ENCODE data around the gene AMPD3.

AMPD3 gene

DNA sequence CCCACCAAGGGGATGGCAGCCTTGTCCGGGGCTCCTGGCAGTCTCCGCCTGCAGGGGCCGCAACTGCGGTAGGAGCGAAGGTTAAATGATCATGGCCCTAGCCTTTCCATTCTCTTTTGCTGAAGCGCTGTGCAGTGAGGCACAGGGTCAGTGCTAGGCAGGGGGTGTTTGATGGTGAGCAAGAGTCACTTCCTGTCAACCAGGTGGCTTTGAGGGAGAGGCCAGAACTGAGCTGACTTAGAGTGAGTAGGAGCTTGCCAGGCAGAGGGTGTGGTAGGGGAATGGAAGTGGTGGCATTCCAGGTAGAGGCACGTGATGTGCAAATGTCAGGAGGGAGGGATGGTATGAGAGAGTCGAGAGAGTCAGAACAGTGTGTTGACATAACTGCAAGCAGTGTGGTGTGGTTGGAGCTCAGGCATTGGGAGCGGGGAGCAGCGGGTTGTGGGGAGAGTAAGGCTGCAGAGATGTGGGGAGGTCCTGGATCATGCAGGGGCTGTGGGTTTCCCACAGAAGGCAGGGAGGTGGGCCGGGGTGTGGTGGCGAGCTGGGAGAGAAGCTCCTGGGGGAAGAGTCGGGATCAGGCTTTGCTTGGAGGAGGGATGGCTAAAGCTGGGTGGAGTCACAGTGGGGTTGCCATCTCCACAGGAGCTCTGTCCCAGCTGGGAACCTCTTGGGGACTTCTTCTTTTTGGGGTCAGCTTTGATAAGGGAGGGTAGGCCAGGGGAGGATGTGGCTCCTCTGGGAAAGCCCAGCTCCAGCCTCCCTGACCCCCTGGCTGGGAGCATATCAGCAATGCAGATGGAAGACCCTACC lies 33.3 kb downstream of the AMPD3 start:
- no peak for DNase-seq (ENCODE audit: low spot score)

DNA sequence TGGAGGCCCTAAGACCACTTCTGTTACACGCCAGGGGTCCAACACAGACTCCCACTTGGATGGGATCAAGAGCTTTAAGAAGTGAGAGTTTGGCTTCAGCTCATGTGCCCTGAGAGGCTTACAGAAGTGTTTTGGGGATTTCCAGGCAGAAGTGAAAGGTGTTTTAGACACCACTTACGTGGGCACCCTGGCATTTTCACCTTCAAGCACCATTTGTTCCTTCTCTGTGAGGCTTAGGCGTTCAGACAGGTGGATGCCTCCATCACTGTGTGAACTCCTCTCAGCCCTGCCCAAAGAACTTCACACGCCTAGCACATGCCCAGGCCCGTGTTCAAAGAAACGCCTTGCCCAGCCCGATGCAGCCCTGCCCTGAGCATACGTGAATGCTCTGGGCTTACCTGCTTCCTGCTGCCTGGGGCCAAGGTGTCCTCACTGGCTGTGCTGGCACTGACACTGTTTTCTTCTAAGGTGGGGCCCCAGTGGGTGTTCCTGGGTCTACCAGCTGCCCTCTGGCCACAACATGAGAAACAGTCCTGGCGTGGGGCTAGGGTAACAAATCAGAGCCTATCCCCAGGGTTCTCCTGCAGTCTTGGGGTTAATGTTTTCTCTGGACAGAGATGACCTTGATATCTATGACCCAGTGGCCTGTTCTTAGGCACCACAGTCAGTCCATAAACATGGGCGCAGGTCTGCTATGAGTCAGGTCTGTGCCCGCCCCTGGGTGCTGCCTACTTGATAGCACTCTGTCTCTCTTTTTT lies 34.0 kb downstream of the AMPD3 start:
- DNase-seq (ENCODE audit: low spot score), result no peak

DNA sequence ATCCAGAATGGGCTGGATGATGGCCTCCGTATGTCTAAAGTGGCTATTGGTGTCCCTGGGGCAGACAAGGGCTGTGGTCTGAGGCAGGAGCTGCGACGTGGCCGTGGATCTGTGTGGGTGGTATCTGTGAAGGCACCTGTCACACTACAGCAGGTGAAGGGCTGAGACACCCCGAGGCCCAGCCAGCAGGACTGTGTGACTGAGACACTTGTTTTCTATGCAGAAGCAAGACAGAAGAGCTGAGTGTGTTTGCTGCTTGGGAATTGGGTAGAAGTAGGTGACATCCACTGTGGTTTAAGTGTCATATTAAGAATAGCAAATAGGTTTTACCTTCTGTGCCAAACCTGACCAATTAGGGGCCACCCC lies 35.0 kb downstream of the AMPD3 start:
- DNase-seq (ENCODE audit: low spot score), result no peak

DNA sequence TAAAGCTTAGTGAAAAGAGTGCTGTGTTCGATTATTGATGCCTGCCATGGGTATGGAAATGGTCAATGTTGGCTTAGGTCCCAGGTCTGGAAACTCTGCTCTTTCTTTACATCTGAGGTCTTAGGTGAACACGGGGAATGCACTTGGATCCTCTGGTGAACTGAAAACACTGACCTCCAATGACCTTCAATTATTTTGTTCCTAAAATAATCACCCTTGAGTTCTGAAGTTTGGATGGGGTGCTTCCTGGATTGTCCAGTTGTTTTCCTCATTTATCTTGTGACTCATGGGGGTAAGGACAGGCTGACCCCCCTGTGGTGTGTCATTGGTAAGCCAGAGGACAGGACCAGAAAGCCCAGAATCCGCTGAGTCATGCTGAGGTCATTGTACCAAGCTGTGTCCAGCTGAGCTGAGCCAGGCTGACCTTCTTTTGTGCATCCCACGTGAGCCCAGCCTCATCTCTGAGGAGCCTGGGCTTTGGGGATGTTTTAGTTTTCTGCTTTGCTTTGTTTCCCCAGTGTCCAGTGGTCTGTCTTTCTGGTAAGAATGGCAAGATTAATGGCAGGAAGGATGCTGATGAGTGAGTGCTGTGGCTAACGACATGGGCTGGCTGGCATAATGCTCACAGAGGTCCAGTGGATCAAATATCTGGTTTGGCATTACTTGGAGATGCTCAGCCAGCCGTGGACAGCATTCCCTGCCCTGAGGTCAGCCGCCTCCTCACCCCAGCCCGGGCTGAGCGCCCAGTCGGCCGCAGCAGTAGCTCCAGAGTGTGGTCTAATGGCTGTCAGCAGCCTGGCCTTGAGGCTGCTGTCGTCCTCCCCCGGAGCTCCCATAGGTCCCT lies 35.6 kb downstream of the AMPD3 start:
- no peak for DNase-seq (ENCODE audit: low spot score)

DNA sequence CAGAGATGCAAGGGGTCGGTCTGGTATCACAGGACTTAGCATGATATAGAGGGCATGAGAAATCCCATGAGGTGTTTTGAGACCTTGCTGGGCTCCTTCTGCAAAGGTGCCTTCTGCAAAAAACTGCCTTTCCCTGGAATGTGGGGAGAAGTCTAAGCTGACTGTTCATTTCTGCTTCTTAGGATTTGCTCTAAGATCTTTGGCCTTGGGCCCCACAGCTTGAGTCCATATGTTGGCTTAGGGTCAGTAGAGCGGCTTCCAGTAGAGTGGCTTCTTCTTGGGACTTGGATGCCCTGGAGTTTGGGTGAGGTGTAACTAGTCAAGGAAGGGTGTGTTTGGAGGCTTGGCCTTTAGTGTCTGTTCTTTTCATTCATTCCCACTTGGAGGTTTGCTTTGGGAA lies 37.0 kb downstream of the AMPD3 start:
- DNase-seq (ENCODE audit: low spot score), result no peak

DNA sequence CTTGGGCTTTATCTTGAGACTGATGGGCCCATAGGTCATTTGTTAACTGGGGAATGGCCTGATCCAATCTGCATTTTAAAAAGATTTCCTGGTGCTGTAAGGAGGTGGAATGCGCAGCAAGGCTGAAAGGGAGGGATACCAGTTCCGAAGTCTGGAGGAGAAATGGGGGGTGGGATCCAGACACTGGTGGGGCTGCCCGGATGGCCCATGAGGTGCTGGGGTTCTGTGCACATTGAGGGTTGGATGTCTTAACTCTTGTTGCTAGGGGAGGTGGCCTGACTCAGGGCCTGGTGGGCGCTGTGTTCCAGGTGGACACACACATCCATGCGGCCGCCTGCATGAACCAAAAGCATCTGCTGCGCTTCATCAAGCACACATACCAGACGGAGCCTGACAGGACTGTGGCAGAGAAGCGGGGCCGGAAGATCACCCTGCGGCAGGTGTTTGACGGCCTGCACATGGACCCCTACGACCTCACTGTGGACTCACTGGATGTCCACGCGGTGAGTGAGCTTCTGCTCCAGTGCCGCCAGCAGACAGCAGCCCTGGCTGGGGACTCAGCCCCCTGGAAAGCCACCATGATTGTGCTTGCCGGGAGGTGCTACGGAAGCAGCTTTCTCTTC lies 38.1 kb downstream of the AMPD3 start:
- peak; percentile 64 for DNase-seq (ENCODE audit: low spot score)

DNA sequence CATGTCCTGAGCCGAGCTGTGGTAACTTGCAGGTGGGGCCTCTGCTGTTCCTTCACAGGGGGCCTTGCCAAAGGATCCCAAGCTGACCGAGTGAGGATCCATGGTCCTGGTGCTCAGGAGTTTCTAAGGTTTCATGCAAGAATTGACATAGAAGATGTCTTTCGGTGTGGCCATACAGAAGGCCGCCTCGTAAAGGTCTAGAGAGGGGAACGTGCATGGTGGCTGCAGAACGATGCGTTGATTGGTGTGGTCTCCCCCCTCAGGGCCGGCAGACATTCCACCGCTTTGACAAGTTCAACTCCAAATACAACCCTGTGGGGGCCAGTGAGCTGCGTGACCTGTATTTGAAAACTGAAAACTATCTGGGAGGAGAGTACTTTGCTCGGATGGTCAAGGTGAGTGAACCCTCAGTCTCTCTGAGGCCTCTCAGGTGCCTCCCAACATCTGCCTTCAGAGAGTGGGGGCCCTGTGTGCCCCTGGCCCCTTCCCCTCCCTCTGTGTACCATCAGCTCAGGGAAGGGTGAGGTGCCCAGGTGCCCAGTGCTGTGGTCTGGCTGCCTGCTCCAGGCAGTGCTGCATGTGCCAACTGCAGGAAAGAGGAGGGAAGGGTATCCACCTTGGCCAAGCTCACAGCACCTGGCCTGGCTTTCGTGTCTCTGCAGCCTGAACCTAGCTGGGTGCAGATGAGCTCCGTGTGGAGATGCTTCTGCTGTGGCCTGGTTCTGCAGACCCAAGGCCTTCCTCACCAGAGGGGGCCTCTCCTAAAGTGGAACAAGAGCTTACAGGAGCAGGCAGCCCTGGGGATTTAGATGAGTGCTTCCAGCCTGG lies 39.8 kb downstream of the AMPD3 start:
- DNase-seq (ENCODE audit: low spot score), result no peak

DNA sequence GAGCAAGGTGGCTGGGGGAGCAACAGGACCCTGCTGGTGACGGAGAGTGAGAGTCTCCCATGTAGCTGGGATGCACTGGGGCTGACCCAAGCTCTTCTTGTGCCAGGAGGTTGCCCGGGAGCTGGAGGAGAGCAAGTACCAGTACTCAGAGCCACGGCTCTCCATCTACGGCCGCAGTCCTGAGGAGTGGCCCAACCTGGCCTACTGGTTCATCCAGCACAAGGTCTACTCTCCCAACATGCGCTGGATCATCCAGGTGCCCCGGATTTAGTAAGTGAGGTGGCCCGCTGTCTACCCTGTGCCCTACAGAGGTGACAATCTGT lies 40.4 kb downstream of the AMPD3 start:
- no peak for DNase-seq (ENCODE audit: low spot score)

DNA sequence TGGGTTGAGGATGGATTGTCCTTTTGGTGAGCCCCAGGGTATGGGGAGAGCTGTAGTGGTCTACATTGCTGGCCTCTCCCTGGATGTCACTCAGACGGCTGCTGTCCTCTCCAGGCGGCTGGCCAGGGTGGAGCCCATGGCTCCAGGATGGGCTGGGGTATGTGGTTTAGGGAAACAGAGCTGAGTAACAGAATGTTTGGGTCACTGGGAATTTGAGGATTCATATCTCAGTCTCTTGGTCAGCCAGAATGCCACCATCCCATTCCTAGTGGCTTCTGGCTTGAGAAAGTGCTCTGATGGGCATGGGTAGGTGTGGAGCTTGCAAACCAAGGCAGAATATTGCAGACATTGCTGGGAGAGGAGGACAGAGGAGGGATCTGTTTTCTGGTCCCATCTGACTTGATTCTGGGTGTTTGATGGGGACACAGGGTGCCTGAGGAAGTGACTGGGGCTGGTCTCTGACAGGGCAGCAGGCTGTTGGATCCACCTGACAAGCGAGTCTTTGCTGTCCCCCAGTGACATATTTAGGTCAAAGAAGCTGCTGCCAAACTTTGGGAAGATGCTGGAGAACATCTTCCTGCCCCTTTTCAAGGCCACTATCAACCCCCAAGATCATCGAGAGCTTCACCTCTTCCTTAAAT lies 41.4 kb downstream of the AMPD3 start:
- no peak for DNase-seq (ENCODE audit: low spot score)

DNA sequence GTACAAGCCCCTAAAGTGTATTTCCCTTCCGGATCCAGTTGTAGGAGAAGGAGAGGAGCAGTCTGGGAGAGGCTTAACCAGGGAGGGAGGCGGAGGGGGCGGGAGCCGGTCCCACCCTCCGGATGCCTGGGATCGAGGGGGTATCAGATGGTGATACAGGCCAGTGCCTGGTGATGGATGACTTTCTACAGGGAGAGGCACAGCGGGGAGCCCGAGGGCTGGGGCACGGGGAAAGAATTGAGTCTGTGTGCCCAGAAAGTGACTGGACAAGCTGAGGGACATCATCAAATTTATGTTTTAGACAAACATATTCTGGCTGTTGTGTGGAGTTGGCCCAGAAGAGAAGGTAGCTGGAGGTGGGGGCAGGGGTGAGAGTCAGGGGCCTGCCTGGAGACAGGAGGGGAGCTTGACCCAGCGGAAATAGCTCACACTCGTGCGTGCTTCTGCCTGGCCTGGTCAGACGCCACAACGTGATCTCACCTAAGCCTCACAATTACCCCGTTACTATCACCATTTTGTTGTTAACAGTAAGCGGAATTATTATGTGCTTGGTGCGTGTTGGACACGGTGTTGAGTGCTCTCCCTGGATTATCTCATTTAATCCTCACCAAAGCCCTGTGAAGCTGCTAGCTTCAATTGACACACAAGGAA lies 42.4 kb downstream of the AMPD3 start:
- DNase-seq (ENCODE audit: low spot score), result no peak

DNA sequence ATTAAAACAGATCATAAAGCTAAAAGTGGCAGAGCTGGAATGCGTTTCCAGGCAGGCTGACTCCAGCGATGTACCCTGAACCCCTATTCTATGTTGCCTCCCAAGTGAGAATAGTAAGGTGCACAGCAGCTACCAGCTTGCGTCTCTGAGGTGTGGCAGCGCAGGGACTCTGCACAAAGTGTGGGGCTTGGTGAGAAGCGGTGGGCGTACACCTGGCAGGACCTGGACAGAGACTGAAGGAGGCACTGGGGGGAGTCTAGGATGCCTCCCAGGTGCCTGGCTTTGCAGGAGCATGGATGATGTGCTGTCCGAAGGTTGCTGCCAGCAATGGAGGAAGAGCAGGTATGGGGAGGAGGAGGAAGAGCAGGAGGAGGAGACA lies 42.9 kb downstream of the AMPD3 start:
- no peak for DNase-seq (ENCODE audit: low spot score)

DNA sequence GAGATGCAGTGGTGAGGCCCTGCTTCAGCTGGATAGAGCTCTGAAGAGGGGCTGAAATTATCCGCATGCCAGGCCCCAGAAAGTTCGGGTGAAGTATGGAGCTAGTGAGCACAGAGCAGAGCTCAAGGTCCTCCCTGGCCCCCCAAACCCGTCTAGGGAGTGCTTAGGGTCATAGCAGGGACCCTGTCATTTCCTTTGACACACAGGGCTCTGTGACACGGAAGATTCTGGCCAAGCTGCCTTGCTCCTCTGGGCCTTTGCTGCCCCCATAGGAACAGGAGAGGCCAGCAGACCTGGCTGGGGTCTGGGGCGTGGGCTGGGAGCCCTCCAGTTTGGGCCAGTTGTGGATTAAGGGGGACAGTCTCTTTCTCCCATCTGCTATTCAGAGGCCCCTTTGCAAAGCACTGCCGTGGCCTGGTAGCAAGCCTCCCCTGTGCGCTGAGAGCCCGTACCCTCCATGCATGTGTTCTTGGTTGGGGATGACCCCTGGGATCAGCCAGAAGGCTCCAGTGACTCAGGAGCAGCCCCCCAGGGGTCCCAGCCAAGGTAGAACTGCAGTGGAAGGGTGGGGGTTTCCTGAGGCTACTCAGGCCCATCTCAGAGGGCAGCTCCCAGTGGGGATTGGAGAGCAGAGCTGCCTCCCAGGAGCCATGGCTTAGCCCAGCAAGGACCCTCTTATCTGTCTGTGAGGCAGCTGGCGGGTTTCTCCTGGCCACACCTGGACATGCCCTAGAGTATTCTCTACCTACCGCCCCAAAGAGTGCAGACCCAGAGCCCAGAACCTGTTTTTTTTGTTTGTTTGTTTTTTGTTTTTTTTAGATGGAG lies 43.6 kb downstream of the AMPD3 start:
- no peak for DNase-seq (ENCODE audit: low spot score)

DNA sequence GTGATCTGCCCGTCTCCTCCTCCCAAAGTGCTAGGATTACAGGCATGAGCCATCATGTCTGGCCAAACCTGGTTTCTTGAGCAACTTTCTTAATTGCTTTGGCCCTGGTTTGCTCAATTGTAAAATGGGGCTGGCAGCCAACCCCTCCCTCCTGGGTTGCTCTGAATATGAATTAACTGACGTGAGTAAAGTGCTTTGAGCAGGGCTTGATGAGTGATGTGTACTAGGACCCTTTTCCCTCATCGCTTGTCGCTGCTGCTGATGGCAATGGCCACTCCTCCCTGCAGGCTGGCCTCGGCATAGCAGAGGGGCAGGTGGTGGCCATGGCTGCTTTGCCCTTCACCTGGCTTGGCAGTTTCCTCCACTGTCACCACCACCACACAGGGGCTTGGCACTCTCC lies 44.4 kb downstream of the AMPD3 start:
- no peak for DNase-seq (ENCODE audit: low spot score)

DNA sequence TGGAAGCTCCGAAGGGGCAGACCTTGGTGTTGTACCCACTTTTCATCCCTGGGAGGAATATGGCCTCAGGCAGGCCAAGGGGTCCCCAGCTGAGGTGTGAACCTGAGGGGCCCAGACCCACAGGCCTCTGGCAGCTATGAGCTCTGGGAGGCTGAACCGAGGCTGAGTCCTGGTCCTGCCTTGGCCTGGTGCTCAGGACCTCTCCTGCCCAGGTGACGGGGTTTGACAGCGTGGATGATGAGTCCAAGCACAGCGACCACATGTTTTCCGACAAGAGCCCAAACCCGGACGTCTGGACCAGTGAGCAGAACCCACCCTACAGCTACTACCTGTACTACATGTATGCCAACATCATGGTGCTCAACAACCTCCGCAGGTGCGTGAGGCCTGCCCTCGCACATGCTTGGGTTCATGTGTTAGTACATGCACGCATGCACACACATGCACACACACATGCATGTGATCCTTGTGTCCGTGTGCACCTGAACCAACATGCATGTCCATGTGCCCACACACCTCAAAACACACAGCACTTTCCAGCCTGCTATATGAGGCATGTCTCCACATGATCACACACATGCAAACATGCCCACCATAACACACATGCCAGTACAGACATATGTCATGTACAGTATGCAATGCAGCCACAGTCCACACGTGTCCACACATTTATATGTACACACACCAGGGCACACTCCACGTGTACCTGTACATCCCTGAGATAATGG lies 45.0 kb downstream of the AMPD3 start:
- DNase-seq (ENCODE audit: low spot score), result no peak

DNA sequence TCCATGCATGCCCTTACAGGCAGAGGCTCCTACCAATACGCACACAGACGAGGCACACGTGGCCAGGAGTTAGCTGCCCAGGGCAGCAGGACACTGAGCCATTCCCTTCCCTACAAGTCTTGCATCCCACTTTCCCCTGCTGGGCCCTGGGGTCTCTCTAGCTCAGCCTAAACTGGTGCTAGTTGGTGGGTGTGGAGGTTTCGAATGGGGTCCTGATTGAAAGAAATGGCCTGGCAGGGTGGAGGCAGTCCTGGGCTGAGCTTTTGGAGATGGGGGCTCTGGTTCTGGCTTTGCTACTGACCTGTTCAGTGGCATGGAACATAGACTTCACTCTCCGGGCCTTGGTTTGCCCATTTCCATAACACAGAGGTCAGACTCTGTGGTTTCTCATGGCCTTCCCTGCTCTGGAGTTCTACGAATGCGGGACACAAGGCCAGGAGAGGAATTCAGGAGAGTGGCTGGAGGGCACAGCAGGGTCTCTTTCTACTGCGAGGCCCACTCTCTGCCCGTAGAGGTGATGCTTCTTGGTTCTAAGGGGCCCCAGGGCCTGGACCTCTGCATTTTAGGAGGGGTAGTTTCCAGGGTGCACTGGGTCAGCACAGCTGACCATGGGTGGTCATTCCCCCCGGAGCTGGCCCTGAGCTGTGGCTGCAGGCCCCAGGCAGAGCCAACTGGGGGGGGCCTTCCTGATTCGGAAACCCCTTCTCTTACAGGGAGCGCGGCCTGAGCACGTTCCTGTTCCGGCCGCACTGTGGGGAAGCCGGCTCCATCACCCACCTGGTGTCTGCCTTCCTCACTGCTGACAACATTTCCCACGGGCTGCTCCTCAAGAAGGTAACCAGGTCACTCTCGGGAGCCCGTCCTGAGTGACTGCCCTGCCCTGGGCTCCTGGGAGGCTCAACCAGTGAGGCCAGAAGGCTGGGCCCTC lies 46.0 kb downstream of the AMPD3 start:
- DNase-seq (ENCODE audit: low spot score), result no peak

DNA sequence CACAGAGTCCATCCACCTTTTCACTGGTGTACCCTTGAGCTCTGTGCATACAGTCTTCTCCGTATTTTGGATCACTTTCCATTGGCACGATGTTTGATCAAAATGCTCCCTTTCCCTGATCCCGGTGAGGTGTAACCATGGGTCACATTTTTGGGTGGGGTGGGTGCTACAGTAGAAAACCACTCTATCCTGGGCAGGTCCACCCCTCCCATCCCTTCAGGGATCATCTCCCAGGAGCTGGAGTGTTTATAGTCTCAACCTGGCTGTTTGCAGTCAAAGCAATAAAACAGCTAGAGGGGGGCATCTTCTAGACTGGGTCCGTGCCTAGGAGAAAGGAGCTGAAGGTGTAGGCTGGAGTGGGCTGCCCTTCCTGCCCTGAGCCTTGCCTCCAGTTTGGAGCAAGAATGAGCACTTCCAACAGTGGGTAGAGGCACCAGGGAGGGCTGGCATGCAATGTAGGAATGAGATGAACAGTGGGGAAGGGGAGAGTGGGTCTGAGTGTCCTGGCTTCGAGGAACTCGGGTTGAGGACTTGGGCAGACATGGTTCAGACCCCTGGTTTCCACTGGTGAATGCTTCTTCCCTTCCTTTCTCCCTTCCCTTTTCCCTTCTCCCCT lies 47.1 kb downstream of the AMPD3 start:
- no peak for DNase-seq (ENCODE audit: low spot score)

DNA sequence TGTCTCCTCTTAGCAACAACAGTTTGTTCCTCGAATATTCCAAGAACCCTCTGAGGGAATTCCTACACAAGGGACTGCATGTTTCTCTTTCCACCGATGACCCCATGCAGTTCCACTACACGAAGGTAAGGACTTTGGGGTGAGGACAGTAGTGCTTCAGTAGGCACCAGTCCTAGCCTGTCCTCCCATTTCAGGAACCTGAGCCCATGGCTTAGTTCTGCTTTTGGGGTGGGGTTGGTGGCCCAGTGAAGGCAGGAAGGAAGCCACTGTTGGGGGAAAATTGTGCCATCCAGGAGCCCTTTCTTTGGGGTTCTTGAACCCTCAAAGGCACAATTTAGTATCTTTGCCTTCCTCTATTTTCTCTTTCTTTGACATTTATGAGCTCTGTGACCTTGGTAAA lies 47.7 kb downstream of the AMPD3 start:
- no peak for DNase-seq (ENCODE audit: low spot score)
